Hematopoietic multipotent progenitor cell treated with erythropoietin and hydrocortisone succinate and interleukin-3 and kit ligand, for 8 days (in vitro differentiated cells): ENCODE data around the gene TMIGD3.
"Not testable (repeated sequence)": the region's sequence is repeated elsewhere in the genome, so short reads cannot be mapped to it uniquely, and the experiment has no call there.

ENCODE experiments used
- DNase-seq: peaks from one replicate; pipeline ENCODE4 v3.0.0-alpha.2; 2015

The TMIGD3 gene

DNA sequence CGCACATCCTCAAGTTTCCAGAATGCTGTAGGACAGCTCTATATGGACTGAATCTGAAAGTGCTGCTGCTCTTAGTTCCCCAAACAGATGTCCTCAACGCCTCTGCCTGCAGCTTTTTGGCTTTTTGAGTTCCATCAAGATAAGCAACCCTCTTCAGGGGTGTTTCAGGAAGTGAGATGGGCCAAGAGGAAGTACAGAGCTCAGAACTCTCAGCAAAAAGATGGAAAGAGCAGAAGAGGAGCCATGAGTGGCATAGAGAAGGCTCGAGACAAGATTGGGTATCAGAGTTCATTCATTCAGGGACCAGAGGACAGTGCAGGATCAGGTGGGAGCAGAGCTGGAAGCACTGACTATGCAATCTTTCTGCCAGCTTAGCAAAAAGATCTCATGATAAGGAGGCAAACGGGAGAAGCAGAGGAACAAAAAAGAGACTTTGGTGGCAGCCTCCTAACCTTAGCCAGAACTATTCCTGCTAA, at the start of gene TMIGD3, which contains the start of gene ADORA3:
Gene TMIGD3, minus strand, starts transcription at position 49 of the 476 bp plus-strand sequence. CDS start 279 bp downstream, outside the sequence.
Gene ADORA3, minus strand, starts transcription at position 49 of the 476 bp plus-strand sequence. CDS start 279 bp downstream, outside the sequence.
- DNase-seq: peak; percentile 47

DNA sequence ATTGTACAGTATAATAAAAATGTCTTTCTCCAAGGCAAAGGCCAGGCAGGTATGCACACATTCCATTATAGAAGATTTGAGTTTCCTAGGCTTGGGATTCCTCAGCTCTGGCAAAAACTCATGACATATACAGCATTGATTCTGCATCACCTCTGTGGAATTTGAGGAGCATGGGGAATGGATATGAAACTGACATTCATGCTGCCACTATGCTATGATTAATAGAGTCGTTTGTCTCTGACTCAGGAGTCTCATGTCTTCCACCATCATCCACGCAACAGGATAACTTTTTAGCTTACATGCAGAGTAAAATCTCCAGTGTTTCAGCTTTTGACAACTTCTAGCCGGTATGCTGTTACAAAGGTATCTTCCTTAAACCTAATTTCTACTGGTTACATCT, 49.8 kb upstream of the TMIGD3 start:
- no peak for DNase-seq

DNA sequence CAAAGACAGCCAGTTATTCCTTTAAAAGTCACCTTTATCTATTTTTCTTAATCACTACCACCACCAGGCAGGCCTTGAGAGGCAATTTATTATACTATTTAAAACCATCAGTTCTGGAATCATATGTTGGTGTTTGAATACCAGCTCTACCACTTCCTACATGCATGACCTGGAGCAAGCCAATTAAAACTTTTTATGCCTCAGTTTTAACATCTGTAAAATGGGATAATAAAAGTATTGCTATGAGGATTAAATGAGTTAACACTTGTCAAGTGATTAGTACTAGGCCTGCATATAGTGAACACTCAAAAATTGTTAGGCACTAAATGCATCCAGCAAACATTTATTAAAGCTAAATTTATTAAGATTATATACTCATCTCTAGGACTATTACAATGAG, 49.2 kb upstream of the TMIGD3 start:
- no peak for DNase-seq

DNA sequence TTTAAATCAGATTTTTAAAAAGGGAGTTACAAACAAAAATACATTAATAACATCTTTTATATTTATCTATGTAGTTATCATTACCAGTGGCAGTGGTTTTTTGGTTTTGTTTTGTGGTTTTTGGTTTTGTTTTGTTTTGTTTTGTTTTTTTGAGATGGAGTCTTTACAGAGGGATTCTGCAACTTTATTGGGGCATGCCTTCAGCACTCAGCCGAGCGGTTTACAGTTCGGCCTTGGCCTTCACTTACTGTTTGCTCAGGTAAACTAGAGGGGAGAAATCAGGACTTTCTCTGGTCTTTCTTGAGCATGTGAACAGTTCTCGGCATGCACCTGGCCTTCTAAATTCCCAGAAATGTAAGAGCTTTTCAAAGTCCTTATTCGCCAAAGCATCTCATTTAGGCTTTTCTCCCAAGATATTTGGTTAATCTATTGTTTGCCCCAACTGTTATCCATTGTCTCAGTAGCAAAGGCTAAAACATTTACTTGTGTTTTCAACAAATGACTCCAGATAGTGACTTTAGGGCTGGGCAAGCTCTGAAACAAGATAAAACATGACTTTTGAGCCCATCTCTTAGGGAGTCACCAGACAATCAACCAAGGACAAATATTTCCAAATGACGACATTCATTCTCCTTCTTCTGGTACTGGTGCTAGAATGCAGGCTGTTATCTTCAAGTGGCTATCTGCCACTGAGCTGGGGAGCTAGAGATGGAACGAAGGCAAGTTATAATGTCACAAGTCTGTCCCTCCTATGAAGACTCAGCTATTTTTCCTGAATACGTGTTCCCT, 48.4 kb upstream of the TMIGD3 start:
- DNase-seq: peak; percentile 74

DNA sequence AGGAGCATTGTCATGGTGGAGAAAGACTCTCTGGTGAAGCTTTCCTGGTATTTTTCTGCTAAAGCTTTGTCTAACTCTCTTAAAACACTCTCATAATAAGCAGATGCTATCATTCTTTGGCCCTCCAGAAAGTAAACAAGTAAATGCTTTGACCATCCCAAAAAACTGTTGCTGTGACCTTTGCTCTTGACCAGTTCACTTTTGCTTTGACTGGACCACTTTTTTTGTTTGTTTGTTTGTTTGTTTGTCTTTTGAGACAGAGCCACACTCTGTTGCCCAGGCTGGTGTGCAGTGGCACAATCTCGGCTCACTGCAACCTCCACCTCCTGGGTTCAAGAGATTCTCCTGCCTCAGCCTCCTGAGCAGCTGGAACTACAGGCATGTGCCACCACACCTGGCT, 44.4 kb upstream of the TMIGD3 start:
- DNase-seq: not testable (repeated sequence)

DNA sequence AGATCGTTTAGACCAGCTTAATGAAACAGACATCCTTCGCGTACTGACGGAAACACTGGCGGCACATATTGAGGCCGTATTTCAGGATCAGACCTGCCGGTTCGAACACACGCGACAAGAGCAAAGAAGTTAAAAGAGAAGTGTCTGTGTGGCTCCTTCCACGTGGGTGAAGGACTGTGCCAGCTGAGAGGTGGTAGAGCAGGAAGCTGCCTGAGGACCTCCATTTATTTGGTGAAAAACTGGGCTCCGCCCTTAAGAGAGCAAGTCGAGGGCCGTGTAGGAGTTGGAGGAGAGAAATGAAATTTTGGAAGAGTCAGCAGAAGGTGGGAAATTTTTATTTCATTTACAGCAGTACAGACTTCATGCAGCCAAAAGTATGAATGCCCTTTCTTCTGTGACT, 38.8 kb upstream of the TMIGD3 start:
- no peak for DNase-seq

DNA sequence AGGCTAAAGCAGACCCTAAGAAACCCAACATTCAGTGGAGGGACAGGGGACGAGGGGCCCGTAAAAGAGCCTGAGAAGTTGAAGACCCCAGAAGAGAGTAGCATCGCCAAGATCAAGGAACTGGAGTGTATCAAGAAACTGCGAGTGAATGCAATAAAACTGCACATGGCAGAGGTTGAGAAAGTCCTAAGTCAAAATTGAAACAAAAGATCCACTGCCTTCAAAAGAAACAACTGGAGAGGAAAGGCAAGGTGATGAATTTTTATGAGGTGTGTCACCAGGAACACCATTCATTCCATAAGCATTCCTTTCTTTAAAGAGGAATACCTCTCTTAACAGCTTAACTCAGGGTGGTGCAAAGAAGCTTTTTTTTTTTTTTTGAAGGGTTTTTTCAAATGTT, 38.3 kb upstream of the TMIGD3 start:
- DNase-seq: no peak

DNA sequence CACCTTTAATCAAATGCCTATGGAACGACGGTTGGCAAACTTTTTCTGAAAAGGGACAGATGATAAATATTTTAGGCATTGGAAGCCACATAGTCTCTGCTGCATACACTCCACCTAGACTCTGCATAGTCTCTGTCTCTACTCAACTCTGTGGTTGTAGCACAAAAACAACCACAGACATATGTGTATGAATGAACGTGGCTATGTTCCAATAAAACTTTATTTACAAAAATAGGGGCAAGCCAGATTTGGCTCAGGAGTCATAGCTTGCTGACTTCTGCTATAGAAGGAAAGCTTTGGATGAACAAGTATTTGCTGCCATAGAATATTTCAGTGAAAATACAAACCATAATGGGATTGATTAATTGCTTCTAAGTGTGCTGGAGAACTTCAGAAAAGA, 37.5 kb upstream of the TMIGD3 start:
- no peak for DNase-seq

DNA sequence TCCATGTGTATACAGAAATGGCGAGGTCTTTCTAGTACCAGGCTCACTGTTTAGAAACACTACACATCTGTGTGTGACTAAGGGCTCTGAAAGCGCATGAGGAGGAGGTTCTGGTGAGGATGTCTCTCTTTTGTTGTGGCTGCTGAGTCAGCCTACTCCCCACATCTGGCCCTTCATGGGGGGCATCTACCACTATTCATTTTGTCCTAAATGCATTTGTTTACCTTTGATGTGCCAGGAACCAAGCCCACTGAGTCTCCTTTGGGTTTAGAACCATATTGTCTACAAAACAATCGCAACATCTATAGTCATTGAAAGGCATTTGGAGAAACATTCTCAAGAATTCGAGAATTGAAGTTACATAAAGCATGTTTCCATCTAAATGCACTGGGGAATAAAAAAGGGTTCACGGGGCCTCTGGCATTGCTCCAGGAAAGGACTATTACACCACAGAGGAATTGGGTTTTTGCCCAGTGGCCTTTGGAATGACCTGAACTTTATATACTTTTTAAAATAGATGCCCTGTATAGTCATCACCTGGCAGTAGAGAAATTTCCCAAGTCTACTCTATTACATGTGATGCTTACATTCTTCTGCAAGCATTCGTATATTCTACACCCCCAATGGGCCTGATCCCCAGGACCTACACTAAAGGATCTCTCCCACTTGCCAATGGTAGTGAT, 35.1 kb upstream of the TMIGD3 start:
- no peak for DNase-seq

DNA sequence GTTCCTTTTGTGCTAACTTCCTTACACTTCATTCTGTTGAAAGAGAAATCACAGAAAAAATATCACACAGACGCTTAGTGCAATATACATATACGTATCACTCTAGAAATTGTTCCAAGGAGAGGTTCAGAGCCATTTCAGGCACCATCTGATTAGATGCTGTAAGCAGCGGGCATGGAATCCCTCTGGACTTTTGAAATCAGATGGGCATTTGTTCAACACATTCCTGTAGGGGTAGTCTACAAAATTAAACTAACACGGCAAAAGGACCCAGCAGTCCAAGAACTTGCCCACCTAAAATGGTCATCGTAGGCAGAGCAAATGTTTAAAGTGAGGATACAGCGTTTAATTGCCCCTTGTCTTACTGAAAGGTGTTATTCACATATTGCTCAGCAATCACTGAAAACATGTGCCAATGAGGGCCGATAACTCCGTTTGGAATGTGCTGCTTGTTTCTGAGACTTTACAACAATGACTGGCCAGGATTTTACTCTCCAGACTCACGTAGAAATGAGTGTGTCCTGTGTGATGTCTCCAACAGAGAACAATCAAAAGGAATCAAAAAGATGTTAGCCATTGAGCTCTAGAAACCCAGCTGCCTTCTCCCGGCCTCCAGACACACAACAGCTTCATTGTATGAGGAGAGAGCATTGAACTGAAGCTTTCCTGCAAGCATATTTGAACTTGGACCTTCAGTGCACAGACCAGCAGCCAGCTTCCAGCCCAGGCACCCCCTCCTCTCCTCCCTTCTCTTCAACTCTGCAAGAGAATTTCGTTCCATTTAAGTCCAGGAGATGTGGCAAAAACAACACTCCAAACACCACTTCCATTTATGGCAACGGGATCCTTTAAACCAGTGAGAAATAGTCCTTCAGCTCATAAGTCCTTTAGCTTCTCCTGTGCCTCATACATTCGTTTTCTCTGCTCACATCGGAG, 32.1 kb upstream of the TMIGD3 start:
- no peak for DNase-seq

DNA sequence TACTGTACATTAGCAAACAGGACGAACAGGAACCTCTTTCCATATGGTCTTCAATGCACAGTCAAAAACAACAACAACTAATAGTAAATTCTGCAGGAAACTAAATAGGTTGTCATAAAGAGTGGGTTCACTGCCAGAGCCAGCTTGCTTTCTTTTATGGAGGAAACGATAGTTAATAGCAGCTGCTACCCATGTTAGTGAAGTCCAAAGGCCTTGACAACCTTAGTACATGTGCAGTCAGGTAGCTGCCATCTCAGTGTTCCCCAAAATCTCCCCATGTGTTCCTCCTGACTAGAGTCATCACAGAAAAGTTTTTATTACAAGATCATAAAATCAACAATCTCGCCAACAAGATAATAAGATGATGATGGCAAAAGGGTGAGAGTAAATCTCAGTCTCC, 16.6 kb upstream of the TMIGD3 start:
- DNase-seq: no peak

DNA sequence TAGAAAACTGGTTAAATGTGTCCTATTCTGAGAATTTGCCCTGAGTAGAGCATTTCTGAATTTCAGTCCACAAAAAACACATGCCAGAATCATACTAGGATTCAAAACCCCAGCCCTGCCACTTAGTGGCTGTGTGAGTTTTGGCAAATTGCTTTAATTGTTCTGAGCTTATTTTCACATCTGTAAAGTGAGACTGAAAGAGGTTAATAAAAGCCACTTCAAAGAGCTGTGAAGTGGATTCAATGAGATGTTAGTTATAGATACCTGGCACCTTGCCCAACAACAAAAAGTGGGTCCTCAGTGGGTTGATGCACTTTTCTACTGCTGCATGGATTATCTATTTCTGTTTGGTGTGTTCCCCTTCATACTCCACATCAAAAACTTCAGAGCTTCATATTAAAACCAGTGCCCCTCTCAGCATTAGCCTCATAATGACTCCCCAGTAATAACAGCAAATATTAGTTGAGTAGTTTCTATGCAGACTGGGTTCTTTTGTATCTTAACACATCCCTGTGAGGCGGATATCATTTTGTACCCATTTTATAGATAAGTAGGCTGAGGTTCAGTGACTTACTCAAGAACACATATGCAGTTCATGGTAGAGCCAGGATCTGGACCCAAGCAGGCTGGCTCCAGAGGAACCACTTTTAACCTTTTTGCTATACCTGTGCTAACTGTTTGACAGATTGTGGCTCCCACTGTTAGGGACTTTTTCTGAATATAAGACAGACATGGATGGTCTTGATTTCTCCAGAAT, 14.2 kb upstream of the TMIGD3 start:
- DNase-seq: no peak

DNA sequence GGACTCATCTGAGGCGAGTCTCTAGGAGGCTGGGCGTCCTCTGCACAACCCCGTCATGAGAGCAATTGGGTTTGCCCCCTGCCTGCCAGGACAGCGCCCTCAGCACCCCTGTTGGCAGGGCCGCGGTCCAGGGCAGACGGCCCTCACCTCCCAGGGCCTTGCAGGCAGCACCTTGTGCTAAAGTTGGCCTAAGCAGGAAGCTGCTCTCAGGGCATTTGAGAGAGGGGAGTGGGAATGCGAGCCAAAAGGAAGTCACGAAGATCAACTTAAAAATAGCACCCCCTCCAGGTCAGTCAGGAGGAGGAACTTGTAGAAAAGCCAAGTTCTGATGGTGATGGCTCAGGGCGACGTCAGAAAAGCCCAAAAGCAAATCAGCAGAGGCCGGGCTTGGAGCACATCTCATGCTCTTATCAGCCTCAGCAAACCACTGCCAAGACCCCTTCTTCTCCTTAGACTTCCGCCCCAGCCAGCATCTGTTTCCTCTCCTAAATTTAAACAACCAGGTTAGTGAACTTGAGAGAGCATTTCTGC, 12.6 kb upstream of the TMIGD3 start:
- DNase-seq: peak; percentile 75

DNA sequence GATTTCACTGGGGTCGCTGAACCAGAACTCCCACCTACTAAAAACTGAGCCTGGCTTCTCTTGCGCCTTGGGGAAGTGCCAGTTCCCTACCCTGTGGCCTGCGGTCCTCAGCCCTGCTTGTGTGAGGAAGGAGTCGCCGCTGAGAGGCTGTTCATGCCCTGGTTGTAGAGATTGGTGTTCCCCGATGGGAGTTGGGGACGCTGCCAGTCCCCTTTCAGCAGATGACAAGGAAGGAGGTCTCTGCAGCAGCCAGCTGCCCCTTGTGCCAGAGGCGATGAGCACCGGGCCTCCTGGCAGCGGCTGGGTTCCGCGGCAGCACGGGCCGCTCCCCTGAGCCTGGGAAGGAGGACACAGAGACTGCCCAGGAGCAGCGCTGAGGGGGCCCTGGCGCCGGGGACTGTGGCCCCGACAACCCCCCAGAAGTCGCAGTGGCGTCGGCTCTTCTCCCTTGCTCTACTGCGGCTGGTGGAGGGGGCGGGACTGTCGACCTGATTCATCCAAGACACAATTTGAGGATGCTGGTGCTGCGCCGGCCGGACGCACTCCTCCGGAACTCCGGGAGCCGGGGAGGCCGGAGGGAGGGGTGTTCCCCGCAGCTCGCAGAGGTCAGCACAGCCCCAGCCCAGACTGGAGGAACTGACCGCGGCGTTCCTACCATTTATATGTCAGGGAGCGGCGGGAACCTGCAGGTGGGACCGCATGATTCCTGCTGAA, 12.0 kb upstream of the TMIGD3 start:
- no peak for DNase-seq

DNA sequence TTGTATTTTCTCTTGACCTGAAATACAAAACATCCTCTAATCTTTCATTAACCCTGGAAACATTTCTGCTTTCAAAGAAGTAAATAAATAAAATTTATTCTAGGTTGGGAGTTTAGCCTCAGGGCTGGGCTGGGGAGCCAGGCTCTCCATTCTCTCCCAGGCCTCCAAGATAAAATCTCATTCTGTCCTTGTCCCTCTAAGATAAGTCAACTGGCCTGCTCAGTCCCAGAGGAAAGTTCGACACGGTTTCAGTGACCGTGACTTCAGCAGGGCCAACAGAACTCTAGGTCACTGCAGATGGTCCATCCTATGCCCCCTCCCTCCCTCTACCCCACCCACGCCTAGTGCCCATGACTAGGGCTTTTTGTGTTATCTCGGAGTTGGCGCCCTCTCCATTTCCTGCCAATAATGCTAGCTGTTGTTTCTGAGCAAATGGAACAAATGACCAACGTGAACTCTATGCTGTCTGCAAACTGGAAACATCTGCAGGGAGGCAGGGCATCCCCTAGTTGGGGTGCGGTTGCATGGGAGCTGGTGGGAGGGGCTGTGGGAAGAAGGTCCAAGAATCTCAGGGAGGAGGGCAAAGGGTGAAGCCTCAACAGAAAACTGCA, 10.1 kb upstream of the TMIGD3 start:
- peak; percentile 86 for DNase-seq

DNA sequence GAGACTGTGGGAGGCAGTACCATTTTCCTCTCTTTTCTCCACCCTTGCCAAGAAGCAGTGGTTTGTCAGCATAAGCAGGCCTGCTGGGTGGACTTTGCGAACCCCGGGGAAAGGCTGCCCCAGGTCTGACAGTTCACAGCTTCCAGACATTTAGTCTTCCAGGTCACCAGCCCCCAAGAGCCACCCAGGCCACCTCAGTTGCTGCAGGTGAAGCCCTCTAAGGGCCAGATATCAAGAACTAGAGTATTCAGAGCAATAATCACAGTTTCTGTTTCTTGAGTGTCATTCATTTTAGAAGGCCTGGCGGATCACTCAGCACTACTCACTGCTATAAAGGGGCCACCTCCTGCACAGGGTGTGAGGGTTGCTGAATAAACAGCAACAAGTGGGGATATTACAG, 9.5 kb upstream of the TMIGD3 start:
- no peak for DNase-seq

DNA sequence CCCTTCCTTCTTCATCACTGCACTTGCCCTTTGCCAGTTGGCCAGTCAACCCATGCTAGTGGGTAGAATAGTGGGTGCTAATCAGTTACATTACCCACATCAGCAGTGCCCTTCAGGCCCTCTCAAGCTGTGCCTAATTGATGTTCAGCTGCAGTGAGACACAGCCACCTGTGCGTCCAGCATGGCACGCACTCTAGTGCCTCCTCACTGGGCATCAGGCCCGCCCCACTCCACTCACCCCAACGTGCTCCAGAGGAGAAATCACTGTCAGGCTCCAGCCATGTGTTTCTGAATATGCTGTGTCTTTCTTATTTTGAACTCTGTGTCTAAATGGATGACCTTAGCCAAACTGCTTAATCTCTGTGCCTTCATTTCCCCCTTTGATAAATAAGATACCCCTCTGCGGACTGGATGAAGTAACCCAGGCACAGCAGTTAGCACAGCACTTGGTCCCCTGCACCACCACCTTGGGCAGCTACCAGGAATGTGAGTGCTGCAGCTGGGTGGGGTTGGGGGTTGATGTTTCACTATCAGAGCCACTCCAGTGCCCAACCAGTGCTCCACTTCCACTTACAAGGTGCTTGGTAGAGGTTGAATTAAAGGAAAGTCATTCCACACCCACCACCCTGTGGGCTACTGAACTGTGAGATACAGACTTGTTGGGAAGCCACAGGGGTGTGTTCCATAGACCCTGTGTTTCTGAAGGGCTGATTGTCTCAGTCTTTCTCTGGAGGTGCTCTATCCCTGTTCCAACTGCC, 8.9 kb upstream of the TMIGD3 start:
- DNase-seq: peak; percentile 78

DNA sequence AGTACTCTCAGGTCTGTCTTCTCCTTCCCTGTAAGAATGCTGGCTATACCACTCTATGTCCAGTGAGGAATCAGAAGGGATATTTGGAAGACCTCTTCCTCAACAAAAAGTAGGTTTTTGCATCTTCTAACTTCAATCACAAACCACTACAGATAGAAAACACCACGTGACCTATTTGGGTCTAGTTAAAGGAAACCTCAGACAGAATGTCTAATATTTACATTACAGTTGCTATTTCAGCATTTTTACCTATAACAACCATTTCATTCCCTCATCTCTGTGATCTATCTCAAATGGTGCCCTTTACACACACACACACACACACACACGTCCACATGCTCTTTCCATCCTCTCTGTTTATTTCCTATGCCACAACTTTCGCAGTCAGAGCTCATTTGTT, 7.9 kb upstream of the TMIGD3 start:
- DNase-seq: no peak

DNA sequence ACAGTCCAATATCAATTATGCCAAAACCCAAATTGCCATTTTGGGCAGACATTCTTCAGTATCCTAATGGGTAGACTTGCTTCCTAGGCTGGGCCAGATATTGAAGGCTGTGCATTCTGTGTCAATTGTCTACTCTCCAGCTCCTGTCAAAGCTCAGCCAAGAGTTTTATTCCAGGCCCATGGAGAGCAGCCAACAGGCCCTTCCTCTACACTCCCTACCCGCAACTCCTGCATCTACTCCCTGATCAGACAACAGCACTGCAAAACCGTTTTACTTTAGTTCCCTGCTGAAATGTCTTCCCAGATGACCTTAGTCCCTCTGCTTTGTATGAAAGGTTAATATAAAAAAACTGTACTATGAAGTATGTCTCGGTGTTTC, 6.6 kb upstream of the TMIGD3 start:
- DNase-seq: no peak
